Fibroblast of villous mesenchyme (primary cell): ENCODE measurements around the gene MSI2. TPM values are rescaled to one million over a fixed set of nuclear protein-coding genes. Genes with fewer than 3 reads are reported as not detected.

Experiments used
- DNase-seq: peaks from one replicate; pipeline ENCODE4 v3.0.0-alpha.2; 2010; ENCODE audit warnings: low read depth
- H3K4me3 ChIP-seq: 2 replicates; pipeline ENCODE4 v1.5.1; 2011; ENCODE audit warnings: low read depth, mild to moderate bottlenecking, low read length
- CTCF ChIP-seq: IDR thresholded peaks from 2 replicates; pipeline ENCODE4 v1.5.1; 2012; ENCODE audit warnings: low read depth, mild to moderate bottlenecking, low read length; ENCODE audit not compliant: insufficient read depth
- total RNA-seq: library from RNA; depleted of rRNA; stranded (reverse); fragments of >200 nt; gene quantifications from 2 replicates; pipeline ENCODE4 v1.2.3, GENCODE V29; 2012

MSI2 gene
- total RNA-seq, 1 donor, result 50.1 TPM

- no peak for TF ChIP-seq CTCF
- DNase-seq, result no peak
Measured at GRCh38 chr17:57234739-57235092, 21.6 kb upstream of the MSI2 start.

GRCh38 chr17:57235124-57235523 lies 21.2 kb upstream of the MSI2 start:
- no peak for DNase-seq
- no peak for TF ChIP-seq CTCF
- H3K4me3 ChIP-seq, result no peak overlapping the region

More at GRCh38 chr17:57234739-57235092, 21.6 kb upstream of the MSI2 start:
- no peak overlapping the region for H3K4me3 ChIP-seq

- no peak overlapping the region for H3K4me3 ChIP-seq
- TF ChIP-seq CTCF, result no peak
- no peak for DNase-seq
Measured at GRCh38 chr17:57236686-57237299, 19.5 kb upstream of the MSI2 start.

GRCh38 chr17:57240648-57241047 lies 15.7 kb upstream of the MSI2 start:
- no peak overlapping the region for H3K4me3 ChIP-seq
- TF ChIP-seq CTCF, result no peak
- DNase-seq, result no peak

- peak; percentile 5 for DNase-seq
- H3K4me3 ChIP-seq, result no peak overlapping the region
- no peak for TF ChIP-seq CTCF
Measured at GRCh38 chr17:57242148-57242547, 14.2 kb upstream of the MSI2 start.

- TF ChIP-seq CTCF, result peak; percentile 100
- DNase-seq, result peak; percentile 72
- no peak overlapping the region for H3K4me3 ChIP-seq
Measured at GRCh38 chr17:57243171-57243622, 13.1 kb upstream of the MSI2 start.

GRCh38 chr17:57245786-57246185 lies 10.5 kb upstream of the MSI2 start:
- no peak for TF ChIP-seq CTCF
- H3K4me3 ChIP-seq, result no peak overlapping the region
- DNase-seq, result peak; percentile 61
